Measurements from ENCODE around the gene CCSAP. TPM values are rescaled to one million over a fixed set of nuclear protein-coding genes. Genes with fewer than 3 reads are reported as not detected.

CCSAP gene
- total RNA-seq, 1 donor from 2014 or later = 34.4 TPM

DNA sequence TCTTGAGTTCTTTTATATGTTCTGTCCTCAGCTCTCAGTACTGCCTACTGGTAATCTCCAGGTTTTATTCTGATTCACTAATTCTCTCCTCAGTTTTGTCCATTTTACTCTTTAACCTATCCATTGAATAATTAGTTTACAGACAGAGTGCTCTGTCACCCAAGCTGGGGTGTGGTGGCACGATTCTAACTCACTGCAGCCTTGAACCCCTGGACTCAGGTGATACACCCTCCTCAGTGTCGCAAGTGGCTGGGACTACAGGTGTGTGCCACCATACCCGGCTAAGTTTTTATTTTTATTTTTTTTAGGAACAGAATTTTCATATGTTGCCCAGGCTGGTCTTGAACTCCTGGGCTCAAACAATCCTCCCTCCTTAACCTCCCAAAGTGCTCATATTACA lies 58.0 kb downstream of the CCSAP start:
- Mint-ChIP-seq H3K27ac (no peak overlapping the region), H3K27me3 (ENCODE audit: insufficient read depth, low read depth) (no peaks in the 10 kb centered on the region), H3K4me3 (no peak overlapping the region), H3K36me3 (peaks cover 16% of the 10 kb centered on the region), H3K9me3 (peaks cover 5% of the 10 kb centered on the region), H3K4me1 (peaks cover 5% of the 10 kb centered on the region)
- no peaks in the 10 kb centered on the region for H3K27me3 ChIP-seq
- H3K9ac ChIP-seq = no peak overlapping the region
- H4K20me1 ChIP-seq (ENCODE audit: low read depth) = peaks cover 64% of the 10 kb centered on the region
- H3K4me3 ChIP-seq = no peak overlapping the region
- no peaks in the 10 kb centered on the region for H3K9me3 ChIP-seq (ENCODE audit: low read depth)
- TF ChIP-seq EZH2phosphoT487 (IDR thresholded peaks at IDR 0.05) = no peak
- TF ChIP-seq EZH2 (IDR thresholded peaks at IDR 0.05) = no peak
- TF ChIP-seq, protein P1, sequence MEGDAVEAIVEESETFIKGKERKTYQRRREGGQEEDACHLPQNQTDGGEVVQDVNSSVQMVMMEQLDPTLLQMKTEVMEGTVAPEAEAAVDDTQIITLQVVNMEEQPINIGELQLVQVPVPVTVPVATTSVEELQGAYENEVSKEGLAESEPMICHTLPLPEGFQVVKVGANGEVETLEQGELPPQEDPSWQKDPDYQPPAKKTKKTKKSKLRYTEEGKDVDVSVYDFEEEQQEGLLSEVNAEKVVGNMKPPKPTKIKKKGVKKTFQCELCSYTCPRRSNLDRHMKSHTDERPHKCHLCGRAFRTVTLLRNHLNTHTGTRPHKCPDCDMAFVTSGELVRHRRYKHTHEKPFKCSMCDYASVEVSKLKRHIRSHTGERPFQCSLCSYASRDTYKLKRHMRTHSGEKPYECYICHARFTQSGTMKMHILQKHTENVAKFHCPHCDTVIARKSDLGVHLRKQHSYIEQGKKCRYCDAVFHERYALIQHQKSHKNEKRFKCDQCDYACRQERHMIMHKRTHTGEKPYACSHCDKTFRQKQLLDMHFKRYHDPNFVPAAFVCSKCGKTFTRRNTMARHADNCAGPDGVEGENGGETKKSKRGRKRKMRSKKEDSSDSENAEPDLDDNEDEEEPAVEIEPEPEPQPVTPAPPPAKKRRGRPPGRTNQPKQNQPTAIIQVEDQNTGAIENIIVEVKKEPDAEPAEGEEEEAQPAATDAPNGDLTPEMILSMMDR (IDR thresholded peaks at IDR 0.05) = no peak
- peaks cover 54% of the 10 kb centered on the region for H3K79me2 ChIP-seq (ENCODE audit: low read depth)
- DNase-seq (ENCODE audit: low spot score) = no peak
- H3K27ac ChIP-seq = no peak overlapping the region
- no peaks in the 10 kb centered on the region for H3K4me1 ChIP-seq
- no peak overlapping the region for H2AFZ ChIP-seq (replicated peaks)
- H3K36me3 ChIP-seq = no peaks in the 10 kb centered on the region
- H3F3A ChIP-seq (ENCODE audit: low read depth) = no peaks in the 10 kb centered on the region
- no peak overlapping the region for H3K4me2 ChIP-seq

DNA sequence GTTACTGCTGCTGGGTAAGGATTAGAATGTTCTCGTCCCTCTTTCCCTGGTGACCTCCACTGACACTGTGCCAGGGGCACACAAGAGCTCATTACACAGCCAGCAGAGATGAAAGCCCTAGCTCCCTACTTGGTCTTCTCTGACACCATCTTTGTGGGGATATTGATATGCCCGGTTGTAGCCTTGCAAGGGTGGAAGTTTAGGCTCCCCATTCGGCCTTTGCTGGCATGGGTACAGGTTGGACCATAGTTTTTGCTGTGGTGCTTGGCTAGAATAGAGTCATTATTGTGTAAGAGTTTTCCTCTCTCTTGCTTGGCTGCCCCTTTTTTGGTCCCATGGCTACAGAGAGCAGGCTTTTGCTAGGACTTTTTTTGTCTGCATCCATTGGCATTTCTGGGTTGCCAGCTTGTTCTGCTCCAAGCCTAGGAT lies 59.6 kb downstream of the CCSAP start:
- Histone ChIP-seq H3K9me3 (ENCODE audit: low read depth) (no peaks in the 10 kb centered on the region), H3K36me3 (no peaks in the 10 kb centered on the region), H3K4me2 (no peak overlapping the region), H3K4me3 (no peak overlapping the region), H3F3A (ENCODE audit: low read depth) (no peaks in the 10 kb centered on the region), H2AFZ (replicated peaks) (no peak overlapping the region), H3K79me2 (ENCODE audit: low read depth) (peaks cover 67% of the 10 kb centered on the region), H4K20me1 (ENCODE audit: low read depth) (peaks cover 81% of the 10 kb centered on the region), H3K27ac (no peak overlapping the region), H3K9ac (no peak overlapping the region), H3K4me1 (no peaks in the 10 kb centered on the region), H3K27me3 (no peaks in the 10 kb centered on the region)
- no peak for DNase-seq (ENCODE audit: low spot score)
- TF ChIP-seq EZH2 (IDR thresholded peaks at IDR 0.05) (no peak), EZH2phosphoT487 (IDR thresholded peaks at IDR 0.05) (no peak)
- TF ChIP-seq, protein P1 (IDR thresholded peaks at IDR 0.05) = no peak
- Mint-ChIP-seq H3K9me3 (peaks cover 5% of the 10 kb centered on the region), H3K27me3 (ENCODE audit: insufficient read depth, low read depth) (no peaks in the 10 kb centered on the region), H3K4me1 (peaks cover 8% of the 10 kb centered on the region), H3K36me3 (peaks cover 14% of the 10 kb centered on the region), H3K4me3 (no peak overlapping the region), H3K27ac (no peak overlapping the region)

DNA sequence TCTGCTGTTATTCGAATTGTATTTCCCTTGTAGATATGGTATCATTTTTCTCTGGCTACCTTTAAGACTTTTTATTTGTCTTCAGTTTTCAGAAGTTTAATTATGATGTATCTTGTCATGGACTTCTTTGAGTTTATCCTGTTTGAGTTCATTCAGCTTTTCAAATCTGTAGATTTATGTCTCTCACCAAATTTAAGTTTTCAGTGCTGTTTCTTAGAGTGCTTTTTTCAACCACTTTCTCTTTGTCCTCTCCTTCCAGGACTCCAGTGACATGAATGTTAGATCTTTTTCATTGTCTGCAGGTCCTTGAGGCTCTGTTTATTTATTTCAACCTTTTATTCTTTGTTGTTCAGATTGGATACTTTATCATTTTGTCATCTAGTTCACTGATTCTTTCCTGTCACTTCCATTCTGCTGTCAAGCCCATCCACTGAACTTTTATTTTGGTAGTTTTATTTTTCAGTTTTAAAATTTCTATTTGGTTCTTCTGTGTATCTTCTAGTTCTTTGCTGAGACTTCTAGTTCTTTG lies 60.5 kb downstream of the CCSAP start:
- no peak overlapping the region for H3K4me2 ChIP-seq
- no peaks in the 10 kb centered on the region for H3K36me3 ChIP-seq
- no peak for DNase-seq (ENCODE audit: low spot score)
- no peaks in the 10 kb centered on the region for H3K9me3 ChIP-seq (ENCODE audit: low read depth)
- peaks cover 84% of the 10 kb centered on the region for H4K20me1 ChIP-seq (ENCODE audit: low read depth)
- Mint-ChIP-seq H3K4me1 (peaks cover 8% of the 10 kb centered on the region), H3K9me3 (peaks cover 5% of the 10 kb centered on the region), H3K27me3 (ENCODE audit: insufficient read depth, low read depth) (no peaks in the 10 kb centered on the region), H3K27ac (no peak overlapping the region), H3K36me3 (peaks cover 14% of the 10 kb centered on the region), H3K4me3 (no peak overlapping the region)
- H3K79me2 ChIP-seq (ENCODE audit: low read depth) = peaks cover 74% of the 10 kb centered on the region
- H3F3A ChIP-seq (ENCODE audit: low read depth) = no peaks in the 10 kb centered on the region
- H3K27me3 ChIP-seq = no peaks in the 10 kb centered on the region
- TF ChIP-seq, protein P1 (IDR thresholded peaks at IDR 0.05) = no peak
- TF ChIP-seq EZH2phosphoT487 (IDR thresholded peaks at IDR 0.05) (no peak), EZH2 (IDR thresholded peaks at IDR 0.05) (no peak)
- no peak overlapping the region for H3K9ac ChIP-seq
- no peak overlapping the region for H3K4me3 ChIP-seq
- H2AFZ ChIP-seq (replicated peaks) = no peak overlapping the region
- no peaks in the 10 kb centered on the region for H3K4me1 ChIP-seq
- no peak overlapping the region for H3K27ac ChIP-seq

Measured in neural progenitor cell (in vitro differentiated cells).